Measurements from ENCODE around the gene CRYGN.

- TF ChIP-seq CTCF (IDR thresholded peaks at IDR 0.05) (no peak), POLR2A (IDR thresholded peaks at IDR 0.05) (no peak)
Observed at GRCh38 chr7:151379534-151380198, 60.3 kb downstream of the CRYGN start.

All from esophagus squamous epithelium (tissue), 4 donors.